ENCODE results near the gene GATAD2A.
"Not testable (repeated sequence)": the region's sequence is repeated elsewhere in the genome, so short reads cannot be mapped to it uniquely, and the experiment has no call there.

GATAD2A gene, protein sequence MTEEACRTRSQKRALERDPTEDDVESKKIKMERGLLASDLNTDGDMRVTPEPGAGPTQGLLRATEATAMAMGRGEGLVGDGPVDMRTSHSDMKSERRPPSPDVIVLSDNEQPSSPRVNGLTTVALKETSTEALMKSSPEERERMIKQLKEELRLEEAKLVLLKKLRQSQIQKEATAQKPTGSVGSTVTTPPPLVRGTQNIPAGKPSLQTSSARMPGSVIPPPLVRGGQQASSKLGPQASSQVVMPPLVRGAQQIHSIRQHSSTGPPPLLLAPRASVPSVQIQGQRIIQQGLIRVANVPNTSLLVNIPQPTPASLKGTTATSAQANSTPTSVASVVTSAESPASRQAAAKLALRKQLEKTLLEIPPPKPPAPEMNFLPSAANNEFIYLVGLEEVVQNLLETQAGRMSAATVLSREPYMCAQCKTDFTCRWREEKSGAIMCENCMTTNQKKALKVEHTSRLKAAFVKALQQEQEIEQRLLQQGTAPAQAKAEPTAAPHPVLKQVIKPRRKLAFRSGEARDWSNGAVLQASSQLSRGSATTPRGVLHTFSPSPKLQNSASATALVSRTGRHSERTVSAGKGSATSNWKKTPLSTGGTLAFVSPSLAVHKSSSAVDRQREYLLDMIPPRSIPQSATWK

DNA sequence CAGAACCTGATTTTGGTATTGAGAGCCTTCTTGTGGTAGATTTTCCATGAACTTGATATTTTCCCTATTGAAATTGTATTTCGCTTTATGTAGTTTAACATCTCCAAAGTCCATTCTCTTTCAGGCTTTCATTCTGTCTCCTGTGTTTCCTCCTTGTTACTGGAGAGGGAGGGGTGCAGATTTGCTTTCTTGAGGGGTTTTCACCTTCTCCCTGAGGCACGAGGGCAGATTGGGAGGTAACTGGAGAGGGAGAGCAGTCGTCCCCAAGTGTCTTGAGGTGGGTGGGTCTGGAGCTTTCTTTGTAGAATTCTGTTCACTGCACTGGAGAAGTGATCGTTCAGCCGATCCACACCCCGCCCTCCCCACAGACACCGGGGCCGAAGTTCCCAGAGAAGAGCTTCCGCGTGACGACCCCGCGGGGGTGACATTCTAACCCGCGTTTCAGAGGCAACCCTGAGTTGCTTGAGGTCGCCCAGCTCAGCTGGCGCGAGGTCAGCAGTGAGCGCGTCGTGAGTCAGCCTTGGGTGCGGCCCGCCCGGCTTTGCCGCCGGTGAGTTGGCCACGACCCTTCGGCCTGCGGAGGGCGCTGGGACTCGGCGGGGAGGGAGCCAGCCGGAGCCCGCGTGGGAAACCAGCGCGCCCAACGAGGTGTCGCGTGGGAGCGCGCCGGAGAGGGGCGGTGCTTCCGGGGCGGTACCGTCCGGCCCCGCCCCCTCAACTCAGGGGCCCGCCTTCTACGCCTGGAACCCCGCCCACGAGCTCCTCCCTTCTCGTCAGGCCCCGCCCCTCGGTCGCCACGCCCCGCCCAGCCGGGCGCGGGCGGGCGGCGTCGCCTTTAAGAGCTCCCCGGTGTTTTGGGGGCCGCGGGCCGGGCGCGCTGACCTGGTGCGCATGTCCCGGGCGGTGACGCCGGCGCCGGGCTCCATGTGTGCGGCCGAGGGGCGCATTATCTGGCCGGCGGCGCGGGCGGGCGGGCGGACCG lies at the start of gene GATAD2A:
GATAD2A (plus strand) TSS at position 797 of the 982 bp plus-strand sequence. CDS start 59,671 bp downstream, outside the sequence.
- peak; percentile 90 for DNase-seq

DNA sequence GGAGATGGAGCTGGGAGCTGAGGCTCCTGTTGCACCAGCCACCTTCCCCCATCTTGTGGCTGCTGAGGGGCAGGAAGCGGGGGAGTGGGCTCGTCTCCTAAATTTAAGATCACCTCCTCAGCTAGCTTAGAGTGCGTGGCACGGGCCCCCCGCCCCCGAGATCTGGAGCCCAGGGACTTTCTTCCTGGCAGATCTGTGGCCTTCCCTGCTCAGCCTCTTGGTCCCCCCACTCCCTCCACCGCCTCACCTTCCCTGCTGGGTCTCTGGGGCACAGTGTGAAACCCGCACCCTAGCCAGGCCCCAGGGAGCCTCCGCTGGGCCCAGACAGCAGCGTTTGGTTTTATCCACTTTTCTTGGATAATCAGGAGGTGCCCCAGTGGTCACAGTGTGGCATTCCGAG lies 49.0 kb upstream of the GATAD2A start:
- DNase-seq: no peak

DNA sequence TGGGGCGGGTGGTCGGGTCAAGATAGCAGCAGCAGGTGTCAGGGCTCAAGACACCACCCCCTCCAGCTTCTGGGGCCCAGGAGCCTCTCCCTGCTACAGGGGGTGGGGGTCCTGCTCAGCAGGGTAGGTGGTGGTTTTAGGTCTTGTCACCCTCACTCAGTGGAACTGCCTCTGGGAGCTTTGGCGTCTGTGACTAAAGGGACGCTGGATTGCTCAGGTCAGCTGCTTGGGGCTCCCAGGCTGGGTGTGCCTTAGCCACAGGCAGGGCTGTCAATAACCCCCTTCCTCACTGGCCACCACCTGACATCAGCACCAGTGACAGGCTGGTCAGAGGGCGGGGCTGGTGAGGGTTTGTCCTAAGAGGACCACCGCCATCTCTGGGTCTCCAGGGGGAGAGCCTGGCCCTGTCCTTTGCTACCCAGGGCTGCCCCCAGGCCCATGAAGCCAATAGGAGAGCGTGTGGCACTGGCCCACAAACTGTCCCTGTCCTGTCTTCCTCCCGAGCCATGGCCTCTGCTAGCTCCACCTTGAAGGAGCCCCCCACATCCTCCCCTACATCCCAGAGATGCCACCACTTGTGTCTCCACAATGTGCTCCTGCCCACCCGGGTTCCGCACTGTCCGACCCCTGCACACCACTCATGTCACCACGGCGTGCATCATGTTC lies 48.4 kb upstream of the GATAD2A start:
- DNase-seq: no peak

DNA sequence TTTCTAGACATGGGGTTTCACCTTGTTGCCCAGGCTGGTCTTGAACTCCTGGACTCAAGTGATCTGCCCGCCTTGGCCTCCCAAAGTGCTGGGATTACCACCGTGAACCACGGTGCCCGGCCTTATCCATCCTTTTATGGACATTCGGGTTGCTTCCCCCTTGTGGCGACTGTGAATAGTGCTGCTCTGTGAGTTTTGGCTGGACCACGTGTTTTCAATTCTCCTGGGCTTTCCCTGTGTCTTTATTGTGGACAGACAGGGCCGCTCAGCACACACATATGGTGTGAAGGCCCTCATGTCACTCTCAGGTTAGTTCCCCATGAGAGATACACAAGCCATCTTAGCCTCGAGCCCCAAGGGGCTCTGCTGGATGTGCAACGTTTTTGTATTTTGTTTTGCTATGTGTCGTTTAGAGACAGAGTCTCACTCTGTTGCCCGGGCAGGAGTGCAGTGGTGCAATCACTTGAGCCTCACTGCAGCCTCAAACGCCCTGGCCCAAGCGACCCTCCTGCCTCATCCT lies 44.3 kb upstream of the GATAD2A start:
- peak; percentile 73 for DNase-seq

DNA sequence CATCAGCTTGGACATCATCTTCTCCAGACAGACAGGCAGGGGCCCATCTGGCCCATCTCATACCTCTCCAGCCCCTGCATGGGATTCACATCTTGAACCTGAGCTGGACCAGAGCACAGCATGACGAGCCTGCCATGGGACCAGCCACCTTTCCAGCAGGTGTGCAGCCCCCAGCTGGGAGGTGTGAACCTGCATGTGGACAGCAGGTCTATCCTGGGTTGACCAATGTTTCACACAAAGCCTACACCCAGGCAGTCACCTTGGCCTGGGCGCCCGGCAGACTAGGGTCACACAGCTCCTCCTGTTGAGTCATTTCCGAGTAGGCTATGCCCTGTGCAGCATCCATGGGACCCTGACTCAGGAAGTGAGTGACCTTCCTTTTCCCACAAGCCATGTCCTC lies 43.4 kb upstream of the GATAD2A start:
- DNase-seq: no peak

DNA sequence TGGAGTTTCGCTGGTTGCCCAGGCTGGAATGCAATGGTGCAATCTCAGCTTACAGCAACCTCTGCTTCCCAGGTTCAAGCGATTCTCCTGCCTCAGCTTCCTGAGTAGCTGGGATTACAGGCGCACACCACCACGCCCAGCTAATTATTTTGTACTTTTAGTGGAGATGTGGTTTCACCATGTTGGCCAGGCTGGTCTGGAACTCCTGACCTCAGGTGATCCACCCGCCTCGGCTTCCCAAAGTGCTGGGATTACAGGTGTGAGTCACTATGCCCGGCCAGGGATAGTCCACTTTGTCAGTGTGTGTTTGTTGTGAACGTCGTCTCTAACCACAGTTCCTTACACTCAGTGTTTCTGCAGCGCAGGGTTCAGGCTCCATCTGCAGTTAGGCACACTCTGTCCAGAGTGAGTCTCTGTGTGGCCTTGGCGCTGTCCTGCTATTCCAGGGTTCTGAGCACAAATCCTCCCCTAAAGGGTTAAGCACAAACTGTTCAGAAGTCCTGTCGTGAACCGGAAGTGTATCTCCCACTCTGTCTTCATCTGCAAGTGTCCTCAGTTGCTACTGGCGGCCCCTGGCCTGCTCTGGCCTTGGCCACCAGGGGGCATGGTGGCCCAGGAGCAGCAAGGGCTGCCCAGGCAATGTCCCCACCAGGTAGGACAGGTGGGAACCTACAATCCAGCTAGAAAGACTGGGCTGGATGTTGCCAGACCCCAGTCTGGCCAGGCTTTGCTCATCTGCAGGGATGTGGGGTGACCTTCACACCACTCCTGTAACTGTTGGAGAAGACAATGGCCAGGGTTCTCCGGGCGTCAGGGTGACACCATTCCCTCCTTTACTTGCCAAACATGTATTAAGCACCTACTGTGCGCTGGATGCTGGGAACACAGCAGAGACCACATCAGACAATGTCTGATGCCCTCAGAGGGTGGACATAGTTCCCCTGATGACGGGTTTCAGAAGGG lies 38.8 kb upstream of the GATAD2A start:
- DNase-seq: peak; percentile 80

DNA sequence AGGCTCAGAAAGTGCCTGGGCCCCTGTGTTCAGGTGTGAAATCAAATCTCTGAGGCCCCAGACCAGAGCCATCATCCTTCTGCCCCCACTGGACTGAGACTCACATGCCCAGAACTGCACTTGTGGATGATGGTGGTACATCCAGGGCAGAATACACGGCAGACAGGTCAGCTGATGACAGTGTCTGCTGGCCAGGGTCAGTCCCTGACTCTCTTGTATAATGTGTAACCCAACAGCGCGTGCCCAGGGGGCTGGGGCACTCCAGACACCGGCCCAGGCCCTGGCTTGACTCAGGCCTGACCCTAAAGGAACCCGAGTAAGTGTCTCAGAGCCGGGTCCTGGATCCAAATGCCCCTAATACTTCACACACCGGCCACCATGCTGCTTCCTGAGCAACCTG lies 37.4 kb upstream of the GATAD2A start:
- DNase-seq: no peak

DNA sequence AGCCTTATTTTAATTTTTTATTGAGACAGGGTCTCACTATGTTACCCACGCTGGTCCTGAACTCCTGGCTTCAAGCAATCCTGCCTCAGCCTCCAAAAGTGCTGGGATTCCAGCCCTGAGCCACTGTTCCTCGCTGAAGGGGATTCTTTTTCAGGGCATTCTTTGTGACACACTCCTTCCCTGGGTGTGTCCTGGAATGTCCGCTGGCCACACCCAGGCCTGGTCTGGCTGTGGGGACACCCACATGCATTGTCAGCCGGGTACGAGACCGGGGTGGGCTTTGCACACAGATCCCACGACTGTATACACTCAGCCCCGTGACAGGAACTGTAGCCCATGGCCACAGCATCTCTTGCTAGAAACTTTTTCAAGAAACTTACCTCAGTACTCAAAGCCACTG lies 34.4 kb upstream of the GATAD2A start:
- DNase-seq: no peak

DNA sequence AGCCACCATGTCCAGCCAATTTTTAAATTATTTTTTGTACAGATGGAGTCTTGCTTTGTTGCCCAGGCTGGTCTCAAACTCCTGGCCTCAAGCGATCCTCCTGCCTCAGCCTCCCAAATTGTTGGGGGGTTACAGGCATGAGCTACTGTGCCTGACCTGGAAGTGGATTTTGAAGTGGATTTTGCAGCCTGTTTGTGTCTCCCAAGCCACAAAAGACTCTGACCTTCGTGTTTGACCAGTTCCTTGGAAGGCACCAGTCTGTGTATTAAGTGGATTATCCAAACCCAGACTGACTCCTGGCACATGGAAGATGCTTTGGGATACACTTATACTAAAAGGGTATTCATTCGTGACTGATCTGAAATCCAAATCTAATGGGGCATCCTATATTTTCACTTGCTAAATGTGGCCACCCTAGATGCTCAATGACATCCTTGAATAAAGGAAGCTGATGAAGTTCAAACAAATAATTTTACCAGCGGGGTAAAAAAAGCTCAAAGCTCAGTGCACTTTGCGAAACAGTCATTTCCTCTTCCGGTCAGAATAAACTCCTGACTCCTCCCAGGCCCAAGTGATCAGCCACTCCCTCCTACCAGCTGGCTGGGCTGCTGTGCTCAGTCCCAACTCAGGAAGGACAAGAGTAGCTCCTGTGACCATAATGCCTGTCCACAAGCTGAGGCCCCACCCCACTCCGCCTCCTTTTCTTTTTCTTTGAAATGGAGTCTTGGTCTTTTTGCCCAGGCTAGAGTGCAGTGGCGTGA lies 32.6 kb upstream of the GATAD2A start:
- peak; percentile 75 for DNase-seq

DNA sequence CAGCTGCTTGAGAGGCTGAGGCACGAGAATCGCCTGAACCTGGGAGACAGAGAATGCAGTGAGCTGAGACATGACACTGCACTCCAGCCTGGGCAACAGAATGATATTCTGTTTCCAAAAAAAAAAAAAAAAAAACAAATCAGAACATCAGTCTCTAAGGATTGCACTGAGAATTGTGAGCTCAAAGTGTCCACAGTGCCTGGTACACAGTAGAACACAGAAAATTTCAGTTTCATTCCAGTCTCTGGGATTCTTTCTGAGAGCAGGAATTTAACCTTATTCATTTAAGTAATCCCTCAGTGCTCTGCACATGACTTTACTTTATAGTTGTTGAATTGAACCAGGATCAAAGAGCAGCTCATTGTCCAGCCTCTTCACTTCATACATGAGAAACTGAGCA lies 25.9 kb upstream of the GATAD2A start:
- no peak for DNase-seq

DNA sequence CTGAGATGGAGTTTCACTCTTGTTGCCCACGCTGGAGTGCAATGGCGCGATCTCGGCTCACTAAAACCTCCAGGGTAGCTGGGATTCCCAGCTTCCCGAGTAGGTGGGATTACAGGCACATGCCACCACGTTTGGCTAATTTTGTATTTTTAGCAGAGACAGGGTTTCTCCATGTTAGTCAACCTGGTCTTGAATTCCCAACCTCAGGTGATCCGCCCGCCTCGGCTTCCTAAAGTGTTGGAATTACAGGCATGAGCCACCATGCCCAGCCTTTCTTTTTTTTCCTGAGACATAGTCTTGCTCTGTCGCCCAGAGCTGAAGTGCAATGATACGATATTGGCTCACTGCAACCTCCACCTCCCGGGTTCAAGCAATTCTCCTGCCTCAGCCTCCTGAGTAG lies 25.2 kb upstream of the GATAD2A start:
- DNase-seq: not testable (repeated sequence)

DNA sequence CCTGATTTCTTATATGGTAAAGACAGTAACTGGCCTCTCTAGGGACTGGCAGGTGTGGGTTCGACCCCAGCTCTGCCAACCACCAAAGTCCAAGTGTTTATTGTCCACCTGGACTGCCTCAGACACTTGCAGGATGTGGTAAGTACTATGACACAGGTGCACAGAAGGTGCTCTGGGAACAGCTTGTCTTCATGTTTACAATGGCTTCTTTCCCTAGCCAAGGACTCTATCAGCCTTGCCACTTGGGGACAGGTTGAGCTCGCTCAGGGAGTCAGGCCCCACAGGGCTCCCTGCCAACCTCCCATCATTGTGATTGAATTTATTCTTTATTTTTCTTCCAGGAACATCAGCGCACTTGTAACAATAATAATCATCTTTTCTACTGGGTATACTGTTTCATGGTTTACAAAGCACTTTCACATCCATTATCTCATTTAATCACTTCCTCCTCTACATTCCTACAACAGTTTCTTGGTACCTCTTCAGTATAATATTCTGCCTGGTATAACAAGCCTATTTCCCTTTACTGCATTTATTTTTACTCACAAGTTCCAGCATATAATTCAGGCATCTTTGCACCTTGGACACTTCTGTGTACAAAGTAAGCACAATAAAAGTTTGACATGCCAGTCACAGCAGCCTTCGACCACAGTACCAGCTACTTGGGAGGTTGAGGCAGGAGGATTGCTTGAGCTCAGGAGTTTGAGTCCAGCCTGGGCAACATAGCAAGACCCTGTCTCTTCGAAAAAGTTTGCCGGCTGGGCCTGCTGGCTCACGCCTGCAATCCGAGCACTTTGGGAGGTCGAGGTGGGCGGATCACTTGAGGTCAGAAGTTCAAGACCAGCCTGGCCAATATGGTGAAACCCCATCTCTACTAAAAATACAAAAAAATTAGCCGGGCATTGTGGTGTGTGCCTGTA lies 24.2 kb upstream of the GATAD2A start:
- DNase-seq: no peak

DNA sequence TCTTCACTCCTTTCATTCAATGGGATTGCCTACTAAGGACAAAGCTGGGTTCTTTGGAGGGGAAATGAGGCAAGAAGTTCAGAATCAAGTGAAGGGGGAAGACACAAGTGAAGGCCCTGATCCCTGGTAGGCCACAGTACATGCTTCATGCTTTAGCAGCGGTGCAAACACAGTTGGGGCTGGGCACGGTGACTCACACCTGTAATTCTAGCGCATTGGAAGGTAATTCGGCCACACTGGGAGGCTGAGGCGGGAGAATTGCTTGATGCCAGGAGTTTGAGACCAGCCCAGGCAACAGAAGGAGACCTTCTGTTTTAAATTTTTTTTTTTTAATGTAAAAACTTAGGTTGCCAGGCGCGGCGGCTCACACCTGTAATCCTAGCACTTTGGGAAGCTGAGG lies 23.4 kb upstream of the GATAD2A start:
- no peak for DNase-seq

DNA sequence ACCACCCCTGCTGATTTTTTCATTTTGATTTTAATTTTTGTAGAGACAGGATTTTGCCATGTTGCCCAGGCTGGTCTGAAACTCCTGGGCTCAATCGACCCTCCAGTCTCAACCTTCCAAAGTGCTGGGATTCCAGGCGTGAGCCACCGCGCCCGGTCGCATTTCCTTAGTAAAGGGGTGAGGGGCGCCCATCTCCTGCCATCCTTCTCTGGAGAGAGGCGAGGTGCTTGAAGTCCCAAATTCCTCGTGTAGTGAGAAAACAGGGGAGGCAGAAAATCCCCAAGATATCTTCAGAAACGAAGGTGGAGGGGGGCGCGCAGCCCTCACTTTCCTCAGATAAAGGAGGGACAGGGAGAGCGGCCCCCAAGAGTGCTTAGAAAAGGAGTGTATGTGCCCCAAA lies 21.0 kb upstream of the GATAD2A start:
- no peak for DNase-seq

DNA sequence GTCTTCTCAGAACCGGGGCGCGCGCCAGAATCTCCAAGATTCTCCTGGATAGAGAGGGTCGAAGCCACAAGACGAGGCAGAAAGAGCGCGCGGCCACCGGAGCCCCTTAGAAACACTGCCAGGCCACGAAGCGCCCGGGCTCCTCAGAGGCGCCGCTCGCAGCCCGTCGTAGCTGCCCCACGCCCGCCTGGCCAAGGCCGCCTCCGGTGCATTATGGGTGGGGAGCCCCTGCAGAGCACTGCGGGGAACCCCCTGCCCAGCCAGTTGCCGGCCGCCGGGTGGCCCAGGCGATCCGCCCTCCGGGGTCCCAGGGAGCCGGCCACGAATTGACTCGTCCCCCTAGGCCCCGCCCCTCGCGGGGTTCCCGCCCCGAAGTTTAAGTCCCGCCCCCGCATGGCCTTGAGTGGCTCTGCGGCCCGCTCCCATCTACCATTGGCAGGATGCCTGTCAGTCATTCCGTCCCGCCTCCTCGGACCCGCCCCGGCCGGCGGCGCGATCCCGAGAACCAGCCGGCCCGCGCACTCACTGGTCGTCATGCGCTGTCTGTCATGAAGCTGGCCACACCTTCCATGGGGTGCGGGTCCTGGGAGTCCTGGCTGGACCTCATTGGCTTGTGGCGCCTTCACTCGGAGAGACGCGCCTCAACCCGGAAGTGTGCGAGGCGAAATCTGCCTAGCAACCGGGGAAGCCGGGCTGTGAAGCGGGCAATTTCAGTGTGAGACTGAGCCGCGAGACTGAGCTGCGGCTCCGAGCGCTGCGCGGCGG lies 20.2 kb upstream of the GATAD2A start:
- DNase-seq: peak; percentile 100

DNA sequence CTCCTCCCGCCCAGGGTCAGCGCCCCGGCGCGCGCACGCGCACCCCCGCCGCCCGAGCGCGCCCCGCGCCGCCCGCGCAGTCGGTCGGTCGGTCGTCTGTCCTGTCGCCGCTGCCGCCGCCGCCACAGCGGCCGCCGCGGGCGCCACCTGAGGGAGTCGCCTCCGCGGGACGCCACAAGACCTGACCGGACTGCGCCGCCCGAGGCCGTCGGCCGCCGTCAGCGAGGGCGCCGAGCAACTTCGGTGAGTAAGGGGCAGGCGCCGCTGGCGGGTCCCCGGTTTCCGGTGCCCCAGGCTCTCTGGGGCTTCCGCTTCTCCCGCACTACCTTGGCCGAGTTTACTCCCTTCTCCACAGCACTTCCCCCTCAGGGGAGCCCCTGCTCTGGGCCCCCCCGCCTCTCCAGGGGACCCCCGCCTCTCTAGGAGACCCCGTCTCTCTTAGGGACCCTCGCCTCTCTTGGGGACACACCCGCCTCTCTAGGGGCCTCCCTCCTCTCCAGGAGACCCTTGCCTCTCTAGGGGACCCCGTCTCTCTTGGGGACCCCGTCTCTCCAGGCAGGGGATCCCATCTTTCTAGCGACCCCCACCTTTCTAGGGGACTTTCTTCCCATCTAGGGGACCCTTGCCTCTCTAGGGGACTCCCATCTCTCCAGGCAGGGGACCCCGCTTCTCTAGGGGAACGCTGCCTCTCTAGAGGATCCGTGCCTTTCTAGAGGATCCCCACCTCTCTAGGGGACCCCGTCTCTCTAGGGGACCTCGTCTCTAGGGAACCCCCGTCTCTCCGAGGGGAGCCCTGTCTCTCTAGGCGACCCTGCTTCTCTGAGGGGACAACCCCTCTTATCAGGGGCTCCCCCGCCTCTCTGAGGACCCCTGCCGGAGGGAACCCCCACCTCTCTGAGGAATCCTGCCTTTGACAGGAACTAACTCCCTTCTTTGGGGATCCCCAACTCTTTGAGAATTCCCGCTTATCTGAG lies 19.3 kb upstream of the GATAD2A start:
- peak; percentile 31 for DNase-seq

DNA sequence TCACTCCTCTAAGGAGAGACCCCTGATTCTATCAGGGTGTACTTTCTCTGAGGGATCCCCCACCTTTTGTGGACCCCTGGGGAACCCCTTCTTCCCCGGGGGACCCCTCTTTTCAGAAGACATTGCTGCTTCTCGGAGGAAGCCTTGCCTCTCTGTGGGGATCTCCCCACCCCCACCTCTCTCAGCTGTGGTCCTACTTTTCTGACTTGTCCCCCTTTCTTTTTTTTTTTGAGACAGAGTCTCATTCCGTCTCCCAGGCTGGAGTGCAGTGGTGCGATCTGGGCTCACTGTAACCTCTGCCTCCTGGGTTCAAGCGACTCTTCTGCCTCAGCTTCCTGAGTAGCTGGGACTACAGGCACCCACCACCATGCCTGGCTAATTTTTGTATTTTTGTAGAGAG lies 18.4 kb upstream of the GATAD2A start:
- no peak for DNase-seq

All from CD4-positive, alpha-beta T cell treated with Interleukin-15 for 1 hour (primary cell).